Globus pallidus (tissue), 1 donor: ENCODE data around the gene CLDND2.
"Not testable (repeated sequence)": the region's sequence is repeated elsewhere in the genome, so short reads cannot be mapped to it uniquely, and the experiment has no call there.

Experiments used
- DNase-seq: peaks from one replicate; pipeline ENCODE4 v3.0.0-alpha.2; 2015; ENCODE audit warnings: low spot score

Gene CLDND2, protein sequence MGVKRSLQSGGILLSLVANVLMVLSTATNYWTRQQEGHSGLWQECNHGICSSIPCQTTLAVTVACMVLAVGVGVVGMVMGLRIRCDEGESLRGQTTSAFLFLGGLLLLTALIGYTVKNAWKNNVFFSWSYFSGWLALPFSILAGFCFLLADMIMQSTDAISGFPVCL

GRCh38 chr19:51368366-51369282 is at the start of gene CLDND2:
TSS of gene CLDND2 (minus strand) at chr19:51369003. CDS start at chr19:51368577, 426 bp downstream.
- DNase-seq: peak; percentile 11

DNA sequence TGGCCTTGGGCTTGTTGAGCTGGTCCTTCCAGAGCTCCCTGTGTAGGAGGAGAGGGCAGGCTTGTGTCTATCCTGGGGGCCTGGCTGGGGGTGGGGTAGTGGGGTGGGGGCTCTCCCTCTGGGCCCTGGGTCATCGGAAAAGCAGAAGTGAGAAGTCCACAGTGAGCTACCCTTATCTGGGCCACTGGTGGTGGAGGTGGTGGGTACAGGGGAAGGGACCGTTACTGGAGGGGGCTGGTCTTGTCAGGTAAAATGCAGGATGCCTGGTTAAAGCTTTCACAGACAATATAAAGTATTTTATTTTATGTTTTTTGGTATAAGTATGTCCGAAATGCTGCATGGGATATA is 49.0 kb upstream of the CLDND2 start:
- DNase-seq: no peak

GRCh38 chr19:51417107-51417809 is 48.5 kb upstream of the CLDND2 start, which contains the start of gene SIGLEC10:
TSS of gene SIGLEC10 (minus strand) at chr19:51417642. CDS start at chr19:51417581, 61 bp downstream.
- DNase-seq: no peak

DNA sequence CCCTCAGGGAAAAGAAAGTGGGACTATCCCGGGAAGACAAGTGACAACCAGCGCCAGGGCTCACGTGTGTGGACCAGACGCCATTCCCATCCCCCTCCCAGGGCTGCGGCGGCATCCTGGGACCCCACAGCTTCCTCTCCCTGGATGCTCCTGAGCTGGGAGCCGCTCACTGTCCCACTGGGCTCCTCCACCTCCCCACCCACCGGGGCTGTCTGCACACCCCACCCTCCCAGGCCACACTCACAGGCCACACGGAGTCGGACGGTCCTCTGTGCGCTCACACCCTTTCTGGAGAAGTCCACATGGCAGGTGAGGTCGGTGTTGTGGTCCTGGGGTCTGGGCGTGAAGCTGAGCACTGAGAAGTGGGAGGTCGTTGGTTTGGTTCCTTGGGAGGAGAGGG is 47.6 kb upstream of the CLDND2 start:
- DNase-seq: not testable (repeated sequence)

GRCh38 chr19:51415187-51415586 is 46.4 kb upstream of the CLDND2 start:
- no peak for DNase-seq

GRCh38 chr19:51410950-51411748 is 42.3 kb upstream of the CLDND2 start:
- no peak for DNase-seq

- DNase-seq: no peak
These were observed 38.8 kb upstream of the CLDND2 start for GRCh38 chr19:51407511-51408131.

DNA sequence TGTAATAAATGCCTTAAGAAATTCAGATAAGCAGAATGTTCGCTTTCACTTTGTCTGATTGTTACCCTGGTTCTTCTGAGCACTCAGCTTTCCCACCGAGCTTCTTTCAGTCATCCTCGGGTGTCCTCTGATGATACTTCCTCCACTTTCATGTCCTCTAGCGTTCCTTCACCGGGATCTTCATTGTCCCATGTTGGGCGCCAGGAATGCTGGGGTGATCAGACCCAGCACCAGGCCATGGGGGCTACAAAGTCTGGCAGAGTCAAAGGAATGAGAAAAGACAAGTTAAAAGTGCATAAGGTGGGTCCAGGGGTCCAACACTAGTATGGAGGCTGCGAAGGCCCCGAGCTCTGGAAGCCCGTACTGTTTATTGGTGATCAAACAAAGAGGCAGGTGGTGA is 33.3 kb upstream of the CLDND2 start:
- DNase-seq: no peak

DNA sequence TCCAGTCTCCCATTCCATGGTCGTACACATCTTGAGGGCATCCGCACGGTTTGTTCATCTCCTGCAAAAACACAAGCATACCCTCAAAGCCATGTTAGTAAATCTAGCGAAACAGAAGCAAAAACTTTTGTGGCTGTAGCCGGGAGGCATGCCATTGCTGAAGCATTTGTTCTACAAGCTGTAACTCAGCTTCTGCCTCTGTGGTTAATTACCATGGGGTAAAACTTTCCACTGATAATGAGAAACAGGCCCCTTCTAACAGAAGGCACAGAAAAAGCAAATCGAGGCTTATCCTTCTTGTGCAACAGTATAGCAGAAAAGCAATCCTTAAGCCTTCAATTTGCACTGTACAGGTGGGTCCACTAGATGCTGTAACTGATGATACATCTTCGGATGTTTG is 31.1 kb upstream of the CLDND2 start:
- not testable (repeated sequence) for DNase-seq

- DNase-seq: no peak
These were observed 30.4 kb upstream of the CLDND2 start for GRCh38 chr19:51399231-51399630.

DNA sequence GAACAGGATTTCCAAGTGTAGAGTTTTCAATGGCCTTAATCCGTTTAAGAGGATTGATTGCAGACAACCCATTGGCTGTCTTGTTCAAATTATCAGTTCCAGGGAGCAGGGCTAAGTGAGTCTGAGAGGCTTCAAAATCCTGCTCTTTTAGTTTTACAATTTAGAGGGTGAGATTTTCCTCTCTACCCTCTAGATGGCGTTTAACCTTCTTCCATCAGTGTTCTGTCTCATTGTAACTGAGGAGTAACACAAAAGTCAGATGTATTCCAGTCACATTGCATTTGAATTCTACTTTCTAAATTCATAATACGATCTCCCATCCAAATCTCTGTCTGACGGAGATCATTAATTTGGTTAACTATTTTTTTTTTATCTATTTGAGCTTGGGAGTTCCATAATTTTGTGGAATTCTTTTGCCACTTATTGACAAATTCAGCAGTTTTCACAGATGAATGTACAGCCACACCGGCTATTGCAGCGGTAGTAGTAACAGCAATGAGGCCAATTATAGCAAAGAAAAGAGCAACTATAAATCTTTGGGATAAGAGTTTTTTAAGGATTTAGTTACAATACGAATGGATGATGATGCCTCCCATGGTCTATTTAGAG is 29.4 kb upstream of the CLDND2 start:
- no peak for DNase-seq

DNA sequence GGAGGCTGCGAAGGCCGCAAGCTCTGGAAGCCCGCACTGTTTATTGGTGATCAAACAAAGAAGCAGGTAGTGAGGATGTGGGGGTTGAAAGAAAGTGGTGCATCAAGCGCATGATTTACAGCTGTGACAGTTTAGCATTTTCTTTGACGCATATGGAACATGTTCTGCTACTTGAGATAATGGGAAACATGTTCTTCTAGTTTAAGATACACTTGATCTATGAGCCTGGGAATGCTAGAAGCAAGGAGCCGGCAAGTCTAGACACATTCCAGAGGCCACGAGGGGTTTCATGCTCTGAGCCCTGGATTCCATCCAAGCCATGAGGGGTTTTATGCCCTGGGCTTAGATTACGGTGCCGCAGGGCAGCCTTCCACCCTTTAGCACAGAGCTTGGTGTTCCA is 28.6 kb upstream of the CLDND2 start:
- DNase-seq: not testable (repeated sequence)

- no peak for DNase-seq
These were observed 27.4 kb upstream of the CLDND2 start for GRCh38 chr19:51396175-51396574.

DNA sequence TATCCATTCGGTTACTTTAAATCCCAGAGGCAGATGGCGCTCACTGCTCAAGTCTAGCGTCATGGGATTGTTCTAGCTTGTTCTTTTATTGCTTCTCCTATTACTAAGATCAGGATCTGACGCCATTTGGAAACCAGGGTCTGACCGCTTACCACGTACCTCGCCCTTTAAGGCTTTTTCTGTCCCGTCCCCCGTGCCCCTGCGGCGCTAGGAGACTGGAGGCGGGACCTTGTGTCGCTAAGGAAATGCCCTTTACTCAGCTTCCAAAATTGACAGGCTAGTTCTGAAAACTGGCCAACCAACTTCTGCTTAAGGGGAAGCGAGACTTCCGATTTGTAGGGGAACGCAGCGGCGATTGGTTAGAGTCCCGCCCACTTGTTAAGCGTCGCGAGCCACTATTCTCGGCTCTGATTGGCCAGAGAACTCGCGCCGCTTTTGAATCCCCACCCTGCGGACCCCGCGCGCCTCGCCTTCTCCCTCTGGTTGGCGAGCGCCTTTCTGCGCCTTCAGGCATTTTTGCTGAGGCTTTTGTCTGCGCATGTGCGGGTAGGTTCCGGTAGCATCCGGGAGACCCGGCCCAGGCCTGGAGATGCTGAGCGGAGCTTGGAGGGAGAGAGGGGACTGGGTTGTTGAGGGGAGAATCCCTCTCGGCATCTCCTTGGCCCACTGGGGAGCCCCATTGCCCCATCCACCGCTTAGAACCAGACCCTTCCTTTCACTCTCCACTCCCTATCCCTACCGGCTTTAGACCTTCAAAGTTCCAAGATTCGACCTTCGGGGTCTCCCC is 25.4 kb upstream of the CLDND2 start:
- peak; percentile 95 for DNase-seq

GRCh38 chr19:51392701-51393100 is 23.9 kb upstream of the CLDND2 start:
- no peak for DNase-seq

GRCh38 chr19:51391073-51391611 is 22.3 kb upstream of the CLDND2 start:
- no peak for DNase-seq

- DNase-seq: no peak
These were observed 20.3 kb upstream of the CLDND2 start for GRCh38 chr19:51389143-51389542.

GRCh38 chr19:51387924-51388389 is 19.2 kb upstream of the CLDND2 start, which contains the start of gene LIM2:
TSS of gene LIM2 (minus strand) at chr19:51387974. CDS start at chr19:51387443, 531 bp downstream.
- no peak for DNase-seq

DNA sequence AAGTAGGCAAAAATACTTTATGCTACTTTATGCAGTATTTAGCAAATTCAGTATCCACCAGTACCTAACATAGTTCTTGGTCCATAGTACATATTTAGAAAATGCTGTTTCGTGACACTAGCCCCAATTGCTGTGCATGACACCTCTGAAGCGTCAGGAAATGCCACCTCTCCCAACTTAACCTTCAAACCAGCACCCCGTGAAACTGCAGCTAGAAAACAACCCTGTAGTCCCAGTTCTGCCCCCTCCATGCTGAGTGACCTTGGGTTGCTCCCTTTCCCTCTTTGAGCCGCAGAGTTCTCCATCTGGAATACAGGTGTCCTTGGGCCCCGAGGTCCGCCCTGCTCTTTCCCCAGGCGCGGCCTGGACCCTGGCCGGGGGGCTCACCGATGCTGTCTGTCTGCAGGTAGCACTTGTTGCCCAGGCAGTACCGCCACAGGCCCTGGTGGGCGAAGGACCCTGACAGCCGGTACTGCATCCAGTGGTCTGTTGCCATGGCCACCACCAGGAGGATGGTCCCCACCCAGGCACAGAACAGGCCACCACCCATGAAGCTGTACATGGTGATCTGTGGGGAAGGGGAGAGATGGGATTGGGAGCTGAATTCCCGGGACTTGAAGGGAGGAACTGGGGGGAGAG is 18.2 kb upstream of the CLDND2 start:
- no peak for DNase-seq
